ENCODE data around the gene PRSS53. TPM values are rescaled to one million over a fixed set of nuclear protein-coding genes. Genes with fewer than 3 reads are reported as not detected.
A peak's percentile ranks its signal among the peaks of the same experiment; 100 is the strongest.

Gene PRSS53
- total and polyA plus RNA-seq, 10 donors: 1.6 to 6.0 (median 2.5) TPM

DNA sequence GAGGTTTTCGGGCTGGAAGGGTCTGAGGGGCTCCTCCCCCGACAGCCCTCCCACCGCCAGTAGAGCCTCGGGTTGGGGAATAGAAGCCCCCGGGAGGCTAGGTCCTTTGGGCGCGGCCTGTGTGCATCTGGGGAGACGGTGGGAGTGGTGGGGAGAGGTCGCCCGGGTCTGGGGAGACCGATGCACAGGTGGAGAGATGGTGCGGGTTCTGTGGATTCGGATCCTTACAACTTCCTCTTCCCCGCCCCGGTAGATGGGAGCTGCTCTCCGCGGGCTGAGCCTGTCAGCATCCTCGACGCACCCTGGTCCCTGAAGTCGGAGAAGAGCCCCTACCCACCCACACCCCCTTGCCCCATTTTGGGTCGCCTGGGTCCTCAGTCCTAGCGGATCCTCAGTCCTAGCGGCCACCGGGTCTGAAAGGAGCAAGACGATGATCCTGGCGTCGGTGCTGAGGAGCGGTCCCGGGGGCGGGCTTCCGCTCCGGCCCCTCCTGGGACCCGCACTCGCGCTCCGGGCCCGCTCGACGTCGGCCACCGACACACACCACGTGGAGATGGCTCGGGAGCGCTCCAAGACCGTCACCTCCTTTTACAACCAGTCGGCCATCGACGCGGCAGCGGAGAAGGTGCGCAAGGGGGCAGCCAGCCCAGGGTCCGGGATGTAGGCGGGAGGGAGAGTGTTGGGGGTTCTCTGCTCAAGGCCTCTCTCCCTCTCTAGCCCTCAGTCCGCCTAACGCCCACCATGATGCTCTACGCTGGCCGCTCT lies 20.2 kb upstream of the PRSS53 start:
- WGBS, 5 donors: 51 to 57% (median 54%) methylated on average over 28 to 55 of the region's 57 CpGs

DNA sequence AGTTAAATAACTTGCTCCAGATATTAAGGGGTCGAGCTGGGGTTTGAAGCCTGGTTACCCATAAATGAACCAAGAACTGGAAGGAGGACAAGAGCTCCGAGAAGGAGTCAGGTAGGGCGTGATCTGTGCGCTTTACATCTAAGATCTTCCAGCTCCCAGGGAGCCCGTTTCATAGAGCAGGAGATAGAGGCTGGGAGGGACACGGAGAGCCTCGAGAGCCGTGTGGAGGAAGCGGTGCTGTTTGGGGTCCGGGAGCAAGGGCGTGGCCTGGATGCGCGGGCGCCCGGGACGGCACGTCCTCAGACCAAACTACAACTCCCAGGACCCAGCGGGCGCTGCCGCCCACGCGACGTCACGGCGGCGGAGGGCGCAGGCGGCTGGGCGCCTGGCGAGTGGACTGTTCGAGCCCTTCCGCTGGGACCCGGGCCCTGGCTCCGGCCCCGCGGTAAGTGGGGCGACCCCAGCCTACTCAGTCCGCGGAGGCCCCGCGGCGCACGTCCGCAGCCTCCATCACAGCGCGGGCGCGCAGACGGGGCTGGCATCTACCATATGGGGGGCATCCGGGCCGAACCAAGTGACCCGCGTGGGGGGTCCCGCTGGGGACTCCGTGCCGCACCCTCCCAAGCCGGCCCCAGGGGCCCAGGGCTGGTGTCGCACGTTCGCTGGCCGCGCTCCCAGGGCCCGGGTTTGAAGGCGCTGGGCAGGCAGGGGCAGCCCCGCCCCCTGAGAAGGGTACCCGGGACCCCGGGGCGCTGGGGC lies 19.5 kb upstream of the PRSS53 start, which contains the start of gene BCKDK:
TSS of gene BCKDK (plus strand) at position 352 of the 759 bp plus-strand sequence. CDS start 838 bp downstream, outside the sequence.
- no peaks in the 10 kb centered on the region for H3K9me3 ChIP-seq
- peaks cover 0 to 42% (median 37%) of the 10 kb centered on the region in 6 donors for H3K36me3 ChIP-seq
- WGBS, 5 donors: 4 to 14% (median 5%) methylated on average over 17 to 68 of the region's 68 CpGs
- no peaks in the 10 kb centered on the region for H3K27me3 ChIP-seq (replicated peaks in 1 of 7)
- TF ChIP-seq POLR2A (IDR thresholded peaks at IDR 0.05) (no peak), POLR2AphosphoS5 (IDR thresholded peaks at IDR 0.05) (peak; percentile 91 to 92 (median 91))
- TF ChIP-seq, protein P1, sequence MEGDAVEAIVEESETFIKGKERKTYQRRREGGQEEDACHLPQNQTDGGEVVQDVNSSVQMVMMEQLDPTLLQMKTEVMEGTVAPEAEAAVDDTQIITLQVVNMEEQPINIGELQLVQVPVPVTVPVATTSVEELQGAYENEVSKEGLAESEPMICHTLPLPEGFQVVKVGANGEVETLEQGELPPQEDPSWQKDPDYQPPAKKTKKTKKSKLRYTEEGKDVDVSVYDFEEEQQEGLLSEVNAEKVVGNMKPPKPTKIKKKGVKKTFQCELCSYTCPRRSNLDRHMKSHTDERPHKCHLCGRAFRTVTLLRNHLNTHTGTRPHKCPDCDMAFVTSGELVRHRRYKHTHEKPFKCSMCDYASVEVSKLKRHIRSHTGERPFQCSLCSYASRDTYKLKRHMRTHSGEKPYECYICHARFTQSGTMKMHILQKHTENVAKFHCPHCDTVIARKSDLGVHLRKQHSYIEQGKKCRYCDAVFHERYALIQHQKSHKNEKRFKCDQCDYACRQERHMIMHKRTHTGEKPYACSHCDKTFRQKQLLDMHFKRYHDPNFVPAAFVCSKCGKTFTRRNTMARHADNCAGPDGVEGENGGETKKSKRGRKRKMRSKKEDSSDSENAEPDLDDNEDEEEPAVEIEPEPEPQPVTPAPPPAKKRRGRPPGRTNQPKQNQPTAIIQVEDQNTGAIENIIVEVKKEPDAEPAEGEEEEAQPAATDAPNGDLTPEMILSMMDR (IDR thresholded peaks at IDR 0.05 in 8 of 11, conservative IDR thresholded peaks at IDR 0.05 in 3 of 11): no peak
- peak within 1 kb of the TSS; percentile 84 to 96 (median 88) for H3K27ac ChIP-seq
- peak within 1 kb of the TSS; percentile 75 to 97 (median 86) for H3K4me3 ChIP-seq
- DNase-seq: peak; percentile 95
- H3K4me1 ChIP-seq: peaks cover 11 to 58% (median 40%) of the 10 kb centered on the region in 6 donors
- intact Hi-C loops (cut with DNase I; ENCODE audit: low total_unique reads): no loop called here

More for the DNA sequence above, 20.2 kb upstream of the PRSS53 start:
- peak overlapping the region; percentile 84 to 96 (median 88) for H3K27ac ChIP-seq
- peaks cover 0 to 44% (median 37%) of the 10 kb centered on the region in 6 donors for H3K36me3 ChIP-seq
- intact Hi-C loops (cut with DNase I; ENCODE audit: low total_unique reads): no loop called here
- H3K9me3 ChIP-seq: no peaks in the 10 kb centered on the region
- peak overlapping the region; percentile 75 to 97 (median 86) for H3K4me3 ChIP-seq
- no peaks in the 10 kb centered on the region for H3K27me3 ChIP-seq (replicated peaks in 1 of 7)
- no peak for TF ChIP-seq POLR2AphosphoS5 (IDR thresholded peaks at IDR 0.05)
- no peak for TF ChIP-seq POLR2A (IDR thresholded peaks at IDR 0.05)
- TF ChIP-seq, protein P1 (IDR thresholded peaks at IDR 0.05 in 8 of 11, conservative IDR thresholded peaks at IDR 0.05 in 3 of 11): no peak
- no peak for DNase-seq
- H3K4me1 ChIP-seq: peaks cover 11 to 65% (median 47%) of the 10 kb centered on the region in 6 donors

DNA sequence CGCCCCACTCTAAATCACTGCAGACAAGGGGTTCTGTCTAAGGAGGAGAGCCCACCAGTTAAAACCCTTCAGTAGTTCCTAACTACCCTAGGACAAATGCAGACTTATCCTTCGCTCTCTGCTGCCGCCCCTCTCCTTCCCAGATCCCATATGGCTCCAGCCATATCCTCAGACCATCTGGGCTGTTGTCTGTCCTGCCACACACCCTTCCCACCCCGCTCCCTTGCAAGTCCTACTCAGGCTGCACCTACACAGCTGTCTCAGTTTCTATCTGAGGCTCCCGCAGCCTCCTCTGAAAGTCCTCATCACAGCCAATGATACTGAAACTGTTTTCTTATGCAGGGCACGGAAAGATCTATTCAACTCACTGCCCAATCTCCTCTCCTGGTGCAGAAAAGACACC lies 18.7 kb upstream of the PRSS53 start:
- peak overlapping the region in 5 of 8 donors; percentile 87 to 96 (median 92) for H3K27ac ChIP-seq
- peaks cover 0 to 35% (median 31%) of the 10 kb centered on the region in 6 donors for H3K36me3 ChIP-seq
- no peaks in the 10 kb centered on the region for H3K27me3 ChIP-seq (replicated peaks in 1 of 7)
- 82 to 90% (median 89%) methylated on average over 6 of the region's 6 CpGs for whole genome bisulfite sequencing, 5 donors
- H3K9me3 ChIP-seq: no peaks in the 10 kb centered on the region
- peak overlapping the region in 2 of 8 donors; percentile 88 to 97 for H3K4me3 ChIP-seq
- intact Hi-C loops (cut with DNase I; ENCODE audit: low total_unique reads): no loop called here
- peaks cover 11 to 50% (median 37%) of the 10 kb centered on the region in 6 donors for H3K4me1 ChIP-seq
- DNase-seq: no peak
- TF ChIP-seq, protein P1 (IDR thresholded peaks at IDR 0.05 in 8 of 11, conservative IDR thresholded peaks at IDR 0.05 in 3 of 11): no peak
- TF ChIP-seq POLR2AphosphoS5 (IDR thresholded peaks at IDR 0.05) (no peak), POLR2A (IDR thresholded peaks at IDR 0.05) (no peak)
